NCI-H2196 (cell line): ENCODE results near the gene ECE2.
A peak's percentile ranks its signal among the peaks of the same experiment; 100 is the strongest.
"Not testable (repeated sequence)": the region's sequence is repeated elsewhere in the genome, so short reads cannot be mapped to it uniquely, and the experiment has no call there.

Experiments used
- DNase-seq: peaks from one replicate; lab custom pipeline; 2025; ENCODE audit not compliant: unreplicated experiment; lab: John Stamatoyannopoulos, UW

ECE2 gene

DNA sequence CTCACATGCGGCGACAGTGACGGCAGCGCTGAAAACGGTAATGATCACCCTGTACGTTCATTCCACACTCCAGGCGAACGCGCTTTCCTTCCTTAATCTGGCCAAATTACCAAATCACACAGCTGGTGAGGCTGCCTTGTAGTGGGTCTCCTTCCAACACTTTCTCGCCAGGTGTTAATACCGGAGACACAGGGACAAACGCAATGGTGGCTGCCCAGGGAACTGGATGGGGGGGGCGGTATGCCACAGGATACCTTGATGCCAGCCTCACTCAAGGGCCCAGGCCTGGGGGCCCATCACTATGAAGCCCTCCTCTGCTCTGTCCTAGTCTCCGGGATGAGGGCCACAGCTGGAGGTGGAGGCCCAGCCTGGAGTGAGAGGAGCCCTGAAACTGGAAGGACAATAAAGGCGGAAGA is 13.1 kb upstream of the ECE2 start:
- DNase-seq, result no peak

- DNase-seq, result not testable (repeated sequence)
Observed at GRCh38 chr3:184267249-184267648, 8.6 kb upstream of the ECE2 start.

GRCh38 chr3:184272269-184272668 is 3.6 kb upstream of the ECE2 start:
- no peak for DNase-seq

- DNase-seq, result no peak
Observed at GRCh38 chr3:184275381-184275701, 481 bp upstream of the ECE2 start.

DNA sequence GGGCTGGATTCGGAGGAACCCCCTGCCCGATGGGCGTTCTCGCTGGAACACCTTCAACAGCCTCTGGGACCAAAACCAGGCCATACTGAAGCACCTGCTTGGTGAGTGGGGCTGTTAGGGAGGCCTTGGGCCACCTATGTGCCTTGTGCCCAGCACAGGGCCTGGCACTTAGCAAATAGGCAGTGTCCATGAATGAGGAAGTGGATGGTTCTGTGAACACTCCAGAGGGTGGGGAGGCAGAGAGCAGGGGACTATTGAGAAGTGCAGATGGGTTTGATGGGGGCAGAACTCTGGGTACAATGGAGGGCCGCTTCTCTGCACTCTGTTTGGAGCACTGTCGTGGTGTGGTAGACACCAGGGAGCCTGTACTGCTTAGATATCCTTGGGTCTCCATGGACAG is 1.5 kb downstream of the ECE2 start:
- no peak for DNase-seq

- no peak for DNase-seq
Observed at GRCh38 chr3:184282941-184283340, 7.1 kb downstream of the ECE2 start.

DNA sequence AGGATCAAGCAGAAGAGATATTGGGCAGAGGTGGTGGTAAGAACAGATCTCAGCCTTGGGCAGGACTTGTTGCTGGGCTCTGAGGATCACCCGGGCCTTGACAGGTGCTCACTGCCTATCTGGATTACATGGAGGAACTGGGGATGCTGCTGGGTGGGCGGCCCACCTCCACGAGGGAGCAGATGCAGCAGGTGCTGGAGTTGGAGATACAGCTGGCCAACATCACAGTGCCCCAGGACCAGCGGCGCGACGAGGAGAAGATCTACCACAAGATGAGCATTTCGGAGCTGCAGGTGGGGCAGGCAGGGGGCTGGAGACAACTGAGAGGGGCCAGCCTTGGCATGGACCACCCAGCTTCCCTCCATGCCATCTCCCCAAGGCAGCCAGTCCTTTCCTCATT is 7.9 kb downstream of the ECE2 start:
- no peak for DNase-seq

GRCh38 chr3:184284696-184285095 is 8.9 kb downstream of the ECE2 start:
- DNase-seq, result peak; percentile 95

DNA sequence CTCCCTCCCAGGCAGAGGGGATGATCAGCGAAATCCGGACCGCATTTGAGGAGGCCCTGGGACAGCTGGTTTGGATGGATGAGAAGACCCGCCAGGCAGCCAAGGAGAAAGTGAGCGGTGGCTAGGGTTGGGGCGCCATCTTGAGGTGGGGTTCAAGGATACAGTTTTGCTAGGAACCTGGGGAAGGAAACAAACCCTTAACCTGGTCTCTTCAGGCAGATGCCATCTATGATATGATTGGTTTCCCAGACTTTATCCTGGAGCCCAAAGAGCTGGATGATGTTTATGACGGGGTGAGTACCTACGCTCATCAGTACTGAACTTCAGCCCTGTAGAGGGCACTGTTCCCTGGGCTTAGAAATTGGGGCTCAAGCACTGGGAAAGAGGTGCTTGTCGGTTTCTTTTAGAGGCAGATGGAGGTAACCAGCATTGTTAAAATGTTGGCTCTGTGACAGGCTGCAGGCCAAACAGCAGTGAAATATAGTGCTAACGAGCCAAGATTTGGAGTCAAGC is 13.7 kb downstream of the ECE2 start:
- DNase-seq, result peak; percentile 88

DNA sequence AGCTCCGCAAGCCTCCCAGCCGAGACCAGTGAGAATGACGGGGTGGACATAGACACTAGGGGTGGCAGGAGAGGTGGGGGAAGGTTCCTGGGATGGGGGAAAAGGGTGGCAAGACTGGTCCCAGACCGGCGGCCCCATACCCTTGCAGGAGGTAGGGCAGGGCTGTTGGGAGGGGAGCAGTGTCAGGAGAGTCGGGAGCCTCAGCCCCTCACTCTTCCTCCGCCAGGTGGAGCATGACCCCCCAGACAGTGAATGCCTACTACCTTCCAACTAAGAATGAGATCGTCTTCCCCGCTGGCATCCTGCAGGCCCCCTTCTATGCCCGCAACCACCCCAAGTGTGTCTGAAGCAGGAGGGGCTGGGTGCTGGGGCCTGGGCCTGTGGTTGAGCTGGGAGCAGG is 14.5 kb downstream of the ECE2 start:
- DNase-seq, result no peak

DNA sequence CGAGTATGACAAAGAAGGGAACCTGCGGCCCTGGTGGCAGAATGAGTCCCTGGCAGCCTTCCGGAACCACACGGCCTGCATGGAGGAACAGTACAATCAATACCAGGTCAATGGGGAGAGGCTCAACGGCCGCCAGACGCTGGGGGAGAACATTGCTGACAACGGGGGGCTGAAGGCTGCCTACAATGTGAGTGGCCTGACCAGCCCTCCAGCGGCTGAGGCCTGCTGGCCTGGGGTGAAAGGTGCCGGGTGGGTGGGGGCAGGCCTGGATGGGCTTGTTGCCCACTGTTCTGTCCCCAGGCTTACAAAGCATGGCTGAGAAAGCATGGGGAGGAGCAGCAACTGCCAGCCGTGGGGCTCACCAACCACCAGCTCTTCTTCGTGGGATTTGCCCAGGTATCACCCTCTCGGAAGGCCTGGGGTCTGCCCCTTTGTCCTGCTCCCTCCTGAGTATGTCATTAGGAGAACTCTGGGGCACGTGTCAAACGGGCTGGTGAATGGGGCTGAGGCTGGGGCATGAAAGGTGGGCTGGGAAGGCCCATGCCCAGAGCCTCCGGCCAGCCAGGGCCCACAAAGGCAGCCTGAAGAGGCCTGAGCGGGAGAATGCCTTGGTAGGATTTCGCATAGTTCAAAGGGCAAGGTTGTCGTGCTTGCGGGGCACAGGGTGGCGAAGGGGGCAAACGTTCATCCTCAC is 15.4 kb downstream of the ECE2 start:
- DNase-seq, result no peak

GRCh38 chr3:184291738-184292445 is 16.1 kb downstream of the ECE2 start:
- no peak for DNase-seq

DNA sequence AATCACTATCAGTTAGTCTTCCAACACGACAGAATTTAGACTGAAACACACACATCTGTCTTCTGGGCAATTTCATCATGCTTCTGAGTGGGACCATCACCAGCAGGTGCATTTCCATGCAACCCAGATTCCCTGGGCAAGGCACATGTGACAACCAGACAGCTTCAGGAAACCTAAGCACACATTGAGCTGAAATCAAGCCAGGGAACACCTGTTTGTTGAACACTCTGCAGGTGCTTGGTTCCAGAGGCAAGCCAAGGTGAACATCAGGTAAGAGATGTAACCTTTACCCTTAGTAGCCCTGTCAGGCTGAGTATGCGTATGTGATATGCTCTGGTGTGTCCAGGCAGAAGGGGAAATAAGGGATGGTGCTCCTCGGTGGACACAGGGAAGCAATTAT is 19.9 kb downstream of the ECE2 start:
- DNase-seq, result peak; percentile 75

DNA sequence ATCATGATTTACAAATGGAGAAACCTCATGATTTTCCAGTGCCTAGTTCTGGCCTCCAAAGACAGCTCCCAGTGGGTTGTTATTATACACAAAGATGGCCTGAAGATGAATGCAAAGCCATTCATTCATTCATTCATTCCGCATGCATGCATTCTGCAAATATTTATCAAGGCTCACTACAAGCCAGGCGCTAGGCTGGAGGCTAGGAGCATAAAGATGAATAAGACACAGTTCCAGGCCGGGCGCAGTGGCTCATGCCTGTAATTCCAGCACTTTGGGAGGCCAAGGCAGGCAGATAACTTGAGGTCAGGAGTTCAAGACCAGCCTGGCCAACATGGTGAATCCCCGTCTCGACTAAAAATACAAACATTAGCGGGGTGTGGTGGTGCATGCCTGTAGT is 20.8 kb downstream of the ECE2 start:
- no peak for DNase-seq

DNA sequence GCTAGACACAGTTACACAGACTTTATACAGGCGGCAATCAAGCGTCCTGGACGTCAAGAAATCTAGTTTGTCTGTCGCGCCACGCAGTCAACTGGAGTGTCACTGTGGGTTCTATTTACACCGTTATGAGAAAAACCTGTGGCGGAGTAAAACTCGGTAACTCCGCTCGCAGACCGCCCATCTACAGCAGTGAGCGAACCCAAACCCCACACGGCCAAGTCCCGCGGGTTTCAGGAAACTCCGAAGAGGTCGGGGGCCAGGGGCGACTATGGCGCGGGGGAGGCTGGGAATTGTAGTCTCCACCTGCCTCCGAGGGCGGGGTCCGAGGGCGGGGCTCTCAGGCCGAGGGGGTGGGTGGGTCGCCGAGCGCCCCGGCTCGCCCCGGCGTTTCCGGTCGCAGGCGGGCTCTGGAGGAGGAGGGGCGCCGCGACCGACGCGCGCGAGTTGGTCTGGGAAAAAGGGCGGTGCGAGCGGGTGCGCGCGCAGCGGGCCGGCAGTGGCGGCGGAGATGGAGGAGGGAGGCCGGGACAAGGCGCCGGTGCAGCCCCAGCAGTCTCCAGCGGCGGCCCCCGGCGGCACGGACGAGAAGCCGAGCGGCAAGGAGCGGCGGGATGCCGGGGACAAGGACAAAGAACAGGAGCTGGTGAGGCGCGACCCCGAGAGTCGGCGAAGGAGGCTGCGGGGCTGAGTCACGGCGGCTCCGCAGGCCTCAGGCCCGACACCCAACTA is 23.1 kb downstream of the ECE2 start, which contains the start of gene PSMD2:
TSS of gene PSMD2 (plus strand) at position 483 of the 729 bp plus-strand sequence. CDS start at position 509, 26 bp downstream.
- DNase-seq, result peak; percentile 100

- no peak for DNase-seq
Observed at GRCh38 chr3:184299488-184300377, 23.9 kb downstream of the ECE2 start.

DNA sequence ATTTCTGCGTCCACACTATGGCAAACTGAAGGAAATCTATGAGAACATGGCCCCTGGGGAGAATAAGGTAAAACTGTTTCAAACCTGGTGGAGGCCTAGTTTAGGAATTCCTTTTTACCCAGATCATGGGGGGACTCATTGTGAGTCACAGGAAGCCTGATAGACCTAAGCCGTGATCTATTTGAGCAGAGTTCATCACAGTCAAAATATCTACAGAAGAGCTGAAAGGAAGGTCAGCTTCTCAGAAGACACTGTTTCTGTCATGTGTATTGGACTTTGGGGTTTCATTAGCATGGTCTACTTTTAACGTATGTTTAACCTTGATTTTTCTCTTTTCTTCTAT is 24.5 kb downstream of the ECE2 start:
- no peak for DNase-seq

DNA sequence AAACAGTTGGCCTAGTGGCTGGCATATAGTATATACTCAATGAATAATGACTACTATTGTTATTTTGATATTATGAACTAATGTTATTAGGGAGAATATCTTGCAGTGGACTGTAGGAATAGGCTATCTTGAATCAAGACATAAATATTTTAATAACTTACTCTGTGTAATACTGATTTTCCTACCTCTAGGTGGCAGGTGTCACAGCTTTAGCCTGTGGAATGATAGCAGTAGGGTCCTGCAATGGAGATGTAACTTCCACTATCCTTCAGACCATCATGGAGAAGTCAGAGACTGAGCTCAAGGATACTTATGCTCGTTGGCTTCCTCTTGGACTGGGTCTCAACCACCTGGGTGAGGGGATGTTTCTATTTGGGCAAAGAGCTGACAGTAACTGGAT is 29.8 kb downstream of the ECE2 start:
- peak; percentile 66 for DNase-seq

GRCh38 chr3:184306341-184306972 is 30.6 kb downstream of the ECE2 start:
- no peak for DNase-seq

GRCh38 chr3:184307915-184308314 is 32.1 kb downstream of the ECE2 start:
- no peak for DNase-seq

- no peak for DNase-seq
Observed at GRCh38 chr3:184308744-184309143, 32.9 kb downstream of the ECE2 start.
